Astrocyte of the spinal cord (primary cell): ENCODE data around the gene KCNJ6.
"Not testable (repeated sequence)": the region's sequence is repeated elsewhere in the genome, so short reads cannot be mapped to it uniquely, and the experiment has no call there.

Source experiments
- DNase-seq: peaks from one replicate; pipeline ENCODE4 v3.0.0; 2011; ENCODE audit warnings: low read depth, low spot score
- H3K4me3 ChIP-seq: 2 replicates; pipeline ENCODE4 v1.5.1; 2011; ENCODE audit warnings: low read depth, mild to moderate bottlenecking, low read length, moderate library complexity
- in situ Hi-C: cut with HindIII; loops from 2 replicates; pipeline ENCODE4 v1.10.0; 2017; ENCODE audit warnings: low sequenced_read_pairs
- TF ChIP-seq, protein P1 (sequence below): IDR thresholded peaks from 2 replicates; pipeline ENCODE4 v1.5.1; 2012; ENCODE audit warnings: low read depth, mild to moderate bottlenecking, low read length, inconsistent platforms

The KCNJ6 gene

DNA sequence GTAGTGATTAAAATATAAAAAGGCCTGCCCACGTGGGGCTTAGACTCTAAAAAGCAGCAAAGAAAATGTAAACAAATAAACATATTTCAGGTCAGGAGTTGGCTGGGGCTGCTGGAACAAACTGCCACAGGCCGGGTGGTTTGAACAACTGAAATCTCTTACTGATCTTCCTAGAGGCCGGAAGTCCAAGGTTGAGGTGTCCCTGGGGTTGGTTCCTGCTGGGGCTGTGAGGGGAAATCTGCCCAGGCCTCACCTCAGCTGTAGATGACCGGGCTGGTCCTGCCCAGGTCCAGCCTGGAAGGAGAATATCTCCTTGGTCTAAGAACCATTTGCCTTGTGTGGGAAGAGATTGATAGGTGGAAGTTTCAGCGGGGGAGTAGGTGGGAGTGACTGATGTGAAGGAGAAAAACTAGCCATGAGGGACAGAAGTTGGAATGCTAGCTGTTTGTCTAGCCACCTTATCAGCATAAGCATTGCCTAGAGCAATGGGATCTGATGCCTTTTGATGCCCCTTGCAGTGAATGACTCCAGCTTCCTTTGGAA is 328.6 kb downstream of the KCNJ6 start:
- in situ Hi-C loops = no loop called here
- DNase-seq = no peak
- no peak overlapping the region for H3K4me3 ChIP-seq
- TF ChIP-seq, protein P1, sequence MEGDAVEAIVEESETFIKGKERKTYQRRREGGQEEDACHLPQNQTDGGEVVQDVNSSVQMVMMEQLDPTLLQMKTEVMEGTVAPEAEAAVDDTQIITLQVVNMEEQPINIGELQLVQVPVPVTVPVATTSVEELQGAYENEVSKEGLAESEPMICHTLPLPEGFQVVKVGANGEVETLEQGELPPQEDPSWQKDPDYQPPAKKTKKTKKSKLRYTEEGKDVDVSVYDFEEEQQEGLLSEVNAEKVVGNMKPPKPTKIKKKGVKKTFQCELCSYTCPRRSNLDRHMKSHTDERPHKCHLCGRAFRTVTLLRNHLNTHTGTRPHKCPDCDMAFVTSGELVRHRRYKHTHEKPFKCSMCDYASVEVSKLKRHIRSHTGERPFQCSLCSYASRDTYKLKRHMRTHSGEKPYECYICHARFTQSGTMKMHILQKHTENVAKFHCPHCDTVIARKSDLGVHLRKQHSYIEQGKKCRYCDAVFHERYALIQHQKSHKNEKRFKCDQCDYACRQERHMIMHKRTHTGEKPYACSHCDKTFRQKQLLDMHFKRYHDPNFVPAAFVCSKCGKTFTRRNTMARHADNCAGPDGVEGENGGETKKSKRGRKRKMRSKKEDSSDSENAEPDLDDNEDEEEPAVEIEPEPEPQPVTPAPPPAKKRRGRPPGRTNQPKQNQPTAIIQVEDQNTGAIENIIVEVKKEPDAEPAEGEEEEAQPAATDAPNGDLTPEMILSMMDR = no peak

DNA sequence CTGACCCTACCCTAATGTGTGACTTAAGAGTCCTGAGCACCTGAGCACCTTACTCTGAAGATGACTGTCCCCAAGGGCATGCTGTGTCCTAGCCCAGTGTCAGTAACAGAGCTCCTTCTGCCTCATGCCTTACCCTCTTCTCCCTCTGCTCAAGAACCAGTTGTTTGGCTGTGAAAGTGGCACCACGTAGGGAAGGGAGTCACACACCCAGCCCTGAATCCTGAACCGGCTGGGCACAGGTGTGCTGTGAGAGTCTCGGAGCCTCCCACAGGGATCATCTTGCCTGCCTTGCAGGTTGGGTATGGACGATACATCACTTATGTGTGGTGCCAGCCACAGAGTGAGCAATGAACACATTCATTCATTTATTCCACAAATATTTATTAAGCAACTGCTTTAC is 329.1 kb downstream of the KCNJ6 start:
- DNase-seq = no peak
- TF ChIP-seq, protein P1 = no peak
- in situ Hi-C loops = no loop called here

DNA sequence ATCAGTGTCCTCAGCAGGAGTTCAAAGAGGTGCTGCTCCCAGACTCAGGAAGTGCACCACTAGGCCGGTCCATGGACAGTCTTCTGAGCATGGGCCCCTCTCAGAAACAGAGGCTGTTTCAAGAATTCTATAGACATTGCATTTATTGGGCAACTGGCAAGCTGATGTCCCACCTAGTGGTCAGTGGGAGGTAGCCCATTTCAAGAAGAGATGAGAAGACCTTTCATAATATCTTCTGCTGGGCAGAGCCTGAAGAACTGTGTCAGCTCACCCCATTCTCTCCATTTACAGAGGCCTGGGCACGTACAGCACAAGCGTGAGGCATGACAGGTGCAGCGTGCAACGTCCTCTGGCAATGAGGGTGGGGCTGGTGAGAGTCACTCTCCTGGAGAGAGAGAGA is 333.7 kb downstream of the KCNJ6 start:
- H3K4me3 ChIP-seq = no peak overlapping the region
- TF ChIP-seq, protein P1 = peak; percentile 85
- in situ Hi-C loops = no loop called here
- DNase-seq = peak; percentile 73

More for the DNA sequence above, 329.1 kb downstream of the KCNJ6 start:
- no peak overlapping the region for H3K4me3 ChIP-seq

DNA sequence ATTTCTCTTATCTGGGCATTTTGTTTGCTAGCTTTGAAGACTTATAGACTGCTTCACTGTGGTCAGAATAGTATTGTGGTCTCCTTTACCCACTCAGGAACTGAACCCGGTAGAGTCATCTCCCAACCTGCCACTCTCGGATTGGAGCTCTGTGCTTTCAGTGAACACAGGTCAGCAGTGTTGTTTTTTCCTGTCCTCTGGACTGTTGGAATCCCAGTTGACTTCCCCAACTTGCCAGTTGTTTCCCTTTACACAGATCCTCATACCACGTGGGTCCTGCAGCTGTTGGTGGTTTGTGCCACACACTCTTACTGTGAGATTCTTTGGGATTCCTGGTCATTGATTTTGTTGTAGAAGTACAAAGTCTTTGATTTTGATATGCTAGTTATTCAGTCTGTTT is 335.6 kb downstream of the KCNJ6 start:
- no peak overlapping the region for H3K4me3 ChIP-seq
- no peak for DNase-seq
- in situ Hi-C loops = no loop called here
- TF ChIP-seq, protein P1 = no peak

DNA sequence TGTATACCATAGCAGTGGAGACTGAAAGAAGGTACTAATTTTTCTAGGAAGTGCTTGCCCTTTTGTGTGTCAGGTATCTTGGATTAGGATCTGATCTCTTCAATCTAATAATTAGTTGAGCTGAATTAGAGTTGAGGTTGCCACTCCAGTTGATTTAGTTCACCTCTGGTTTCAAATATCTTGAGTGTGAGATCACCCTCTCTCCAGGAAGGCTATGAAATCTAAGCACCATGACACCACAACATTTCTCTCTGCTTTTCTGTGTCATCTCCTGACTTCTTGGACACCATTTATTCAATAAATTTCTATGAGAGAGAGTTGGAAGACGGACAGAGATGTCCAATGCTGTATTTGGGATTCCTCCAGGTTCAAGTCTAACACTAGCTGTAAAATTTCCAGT is 336.9 kb downstream of the KCNJ6 start:
- H3K4me3 ChIP-seq = no peak overlapping the region
- no peak for DNase-seq
- TF ChIP-seq, protein P1 = no peak
- in situ Hi-C loops = no loop called here

DNA sequence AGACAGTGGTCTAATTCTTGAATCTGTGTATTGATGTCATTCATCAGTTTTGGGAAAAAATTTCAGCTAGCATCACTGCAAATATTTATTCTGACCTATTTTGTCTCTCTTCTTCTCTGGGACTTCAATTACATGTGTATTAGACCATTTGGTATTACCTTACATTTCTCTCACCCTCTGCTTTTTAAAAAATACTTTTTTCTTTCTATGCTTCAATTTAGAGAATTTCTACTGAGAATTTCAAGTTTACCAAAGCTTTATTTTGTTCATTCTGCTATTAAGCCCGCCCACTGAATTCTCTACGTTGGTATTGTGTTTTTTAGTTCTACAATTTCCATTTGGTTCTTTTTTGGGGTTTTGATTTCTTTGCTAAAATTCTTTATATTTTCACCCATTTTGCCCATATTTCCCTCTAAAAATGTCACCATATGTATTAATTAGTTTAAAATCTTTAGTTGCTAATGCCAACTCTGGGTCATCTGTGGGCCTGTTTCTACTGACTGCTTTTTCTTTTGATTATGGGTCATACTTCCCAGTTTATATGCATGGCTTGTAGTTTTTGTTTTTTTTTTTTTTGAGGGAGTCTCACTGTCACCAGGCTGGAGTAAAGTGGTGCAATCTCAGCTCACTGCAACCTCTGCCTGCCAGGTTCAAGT is 337.7 kb downstream of the KCNJ6 start:
- DNase-seq = no peak
- in situ Hi-C loops = no loop called here
- TF ChIP-seq, protein P1 = no peak
- H3K4me3 ChIP-seq = no peak overlapping the region

DNA sequence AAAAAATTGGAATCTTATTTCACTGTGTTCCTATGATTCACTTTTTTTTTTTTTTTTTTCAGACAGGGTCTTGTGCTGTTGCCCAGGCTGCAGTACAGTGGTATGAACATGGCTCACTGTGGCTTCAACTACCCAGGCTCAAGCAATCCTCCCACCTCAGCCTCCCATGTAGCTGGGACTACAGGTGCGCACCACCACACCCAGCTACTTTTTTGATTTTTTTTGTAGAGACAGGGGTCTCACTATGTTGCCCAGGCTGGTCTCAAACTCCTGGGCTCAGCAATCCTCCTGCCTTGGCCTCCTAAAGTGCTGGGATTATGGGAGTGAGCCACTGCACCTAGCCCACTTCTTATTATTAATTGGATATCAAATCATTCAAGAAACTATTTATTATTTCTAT is 339.3 kb downstream of the KCNJ6 start:
- H3K4me3 ChIP-seq, in situ Hi-C loops, DNase-seq: not testable (repeated sequence)
